HCT116 (cell line): ENCODE results near the gene IAH1. TPM values are rescaled to one million over a fixed set of nuclear protein-coding genes. Genes with fewer than 3 reads are reported as not detected.

ENCODE experiments used
- ATAC-seq: fragments of 200-7000 bp; cut with Tn5 transposase; 2 replicates; pipeline ENCODE4 v1.9.1; 2020; ENCODE audit warnings: mild to moderate bottlenecking, moderate library complexity
- BruUV-seq: library from RNA; stranded (reverse); fragments of 400-500 nt; replicated peaks from 2 replicates; lab custom pipeline; 2021; lab: Mats Ljungman, UMichigan
- CTCF ChIA-PET: fragments of 300-600 bp; sonication (Branson Sonifier 250); formaldehyde crosslinking; loops from one replicate; lab custom pipeline; 2021; ENCODE audit warnings: antibody characterized with exemption; lab: Charles Lee
- POLR2A ChIA-PET: fragments of 300-600, 350-600 bp; sonication (Branson Sonifier 250); formaldehyde crosslinking; loops from one replicate; lab custom pipeline; 2021; ENCODE audit warnings: antibody characterized with exemption; lab: Charles Lee
- RAD21 ChIA-PET, 2 experiments: fragments of 300-600 bp; sonication (Branson Sonifier 250); formaldehyde crosslinking; loops; one replicate each; lab custom pipeline; 2023; ENCODE audit warnings: low total read pairs in 2 of 2; ENCODE audit not compliant: uncharacterized antibody in 2 of 2, unreplicated experiment in 2 of 2, low non-redundant PET in 1 of 2; lab: Charles Lee
- DNase-seq: peaks from one replicate; pipeline ENCODE4 v3.0.0-alpha.2; 2010; ENCODE audit warnings: low read depth, low spot score
- H2AFZ ChIP-seq: fragments of 200-600 bp; shearing (Covaris generic), sonication (generic); 2 replicates; pipeline ENCODE4 v1.6.1; 2017; ENCODE audit warnings: low read depth, mixed run types, mixed read lengths, antibody characterized with exemption, low read length; ENCODE audit not compliant: poor library complexity, severe bottlenecking
- H3K27ac ChIP-seq: 2 replicates; pipeline ENCODE4 v1.5.1; 2012; ENCODE audit warnings: low read depth, low read length
- H3K27me3 ChIP-seq: fragments of 200-600 bp; sonication (generic); 2 replicates; pipeline ENCODE4 v1.6.1; 2016; ENCODE audit warnings: mixed run types, low read length, mixed read lengths; ENCODE audit not compliant: insufficient read depth
- H3K36me3 ChIP-seq, 2 experiments: fragments of 200-500 bp in 1 of 2; fragments of 200-600 bp in 1 of 2; sonication (Bioruptor generic) in 1 of 2; sonication (generic) in 1 of 2; 2 replicates each; pipeline versions ENCODE4 v1.5.1 to v1.6.1; 2014 to 2016; ENCODE audit warnings: low read length in 2 of 2, inconsistent platforms in 1 of 2, mixed read lengths in 1 of 2, mixed run types in 1 of 2; ENCODE audit not compliant: insufficient read depth in 2 of 2, control insufficient read depth in 1 of 2
- H3K4me1 ChIP-seq, 2 experiments: fragments of 200-600 bp in 1 of 2; sonication (generic) in 1 of 2; 2 replicates each; pipeline versions ENCODE4 v1.5.1 to v1.6.1; 2012 to 2017; ENCODE audit warnings: low read length in 2 of 2, inconsistent platforms in 1 of 2, mild to moderate bottlenecking in 1 of 2, mixed read lengths in 1 of 2, mixed run types in 1 of 2, moderate library complexity in 1 of 2; ENCODE audit not compliant: insufficient read depth in 2 of 2, control insufficient read depth in 1 of 2
- H3K4me2 ChIP-seq: fragments of 200-600 bp; sonication (generic); 2 replicates; pipeline ENCODE4 v1.6.1; 2017; ENCODE audit warnings: mixed run types, low read length, mixed read lengths
- H3K4me3 ChIP-seq, 2 experiments: fragments of 200-600 bp in 1 of 2; sonication (generic) in 1 of 2; replicated peaks in 1 of 2; 2 replicates each; pipeline ENCODE4 v1.5.1; 2011 to 2016; ENCODE audit warnings: low read length in 2 of 2, control low read depth in 1 of 2, low read depth in 1 of 2, mild to moderate bottlenecking in 1 of 2, mixed read lengths in 1 of 2, mixed run types in 1 of 2
- H3K79me2 ChIP-seq: fragments of 200-600 bp; sonication (generic); 2 replicates; pipeline ENCODE4 v1.6.1; 2017; ENCODE audit warnings: mild to moderate bottlenecking, mixed run types, low read length, moderate library complexity, mixed read lengths; ENCODE audit not compliant: insufficient read depth
- H3K9ac ChIP-seq: fragments of 200-600 bp; sonication (generic); 2 replicates; pipeline ENCODE4 v1.6.1; 2016; ENCODE audit warnings: low read length, mixed read lengths
- H3K9me2 ChIP-seq: fragments of 200-600 bp; sonication (generic), shearing (Covaris generic); 2 replicates; pipeline ENCODE4 v1.6.1; 2017; ENCODE audit warnings: mixed run types, mild to moderate bottlenecking, moderate library complexity; ENCODE audit not compliant: insufficient read depth
- H3K9me3 ChIP-seq, 2 experiments: fragments of 200-500 bp in 1 of 2; fragments of 200-600 bp in 1 of 2; sonication (Bioruptor generic) in 1 of 2; sonication (generic) in 1 of 2; 2 replicates each; pipeline ENCODE4 v1.6.1; 2014 to 2017; ENCODE audit warnings: low read length in 2 of 2, mixed read lengths in 2 of 2, inconsistent platforms in 1 of 2, low read depth in 1 of 2, mild to moderate bottlenecking in 1 of 2, mixed run types in 1 of 2, moderate library complexity in 1 of 2; ENCODE audit not compliant: control insufficient read depth in 1 of 2, insufficient read depth in 1 of 2
- H4K20me1 ChIP-seq: fragments of 200-600 bp; sonication (generic), shearing (Covaris generic); 2 replicates; pipeline ENCODE4 v1.6.1; 2017; ENCODE audit warnings: mixed run types, mild to moderate bottlenecking, moderate library complexity; ENCODE audit not compliant: insufficient read depth
- ATF3 ChIP-seq: IDR thresholded peaks from 2 replicates; pipeline ENCODE4 v1.6.1; 2012
- CEBPB ChIP-seq: IDR thresholded peaks from 2 replicates; pipeline ENCODE4 v1.6.1; 2012; ENCODE audit warnings: low read depth
- CTCF ChIP-seq, 3 experiments: fragments of 200-600 bp in 1 of 3; sonication (generic) in 1 of 3; IDR thresholded peaks in 2 of 3; conservative IDR thresholded peaks in 1 of 3; 2 replicates each; pipeline ENCODE4 v1.5.1; 2012 to 2017; ENCODE audit warnings: low read depth in 2 of 3, low read length in 2 of 3, antibody characterized with exemption in 1 of 3, borderline replicate concordance in 1 of 3, control low read depth in 1 of 3, mild to moderate bottlenecking in 1 of 3, mixed read lengths in 1 of 3, mixed run types in 1 of 3, moderate library complexity in 1 of 3; ENCODE audit not compliant: insufficient read depth in 1 of 3
- ELF1 ChIP-seq: IDR thresholded peaks from 2 replicates; pipeline ENCODE4 v1.6.1; 2012; ENCODE audit warnings: low read depth, borderline replicate concordance
- EZH2 ChIP-seq: fragments of 200-600 bp; sonication (generic); IDR thresholded peaks from 2 replicates; pipeline ENCODE4 v1.6.1; 2017; ENCODE audit warnings: antibody characterized with exemption, mixed run types
- EZH2phosphoT487 ChIP-seq: fragments of 200-600 bp; IDR thresholded peaks from 2 replicates; pipeline ENCODE4 v1.6.1; 2018; ENCODE audit warnings: antibody characterized with exemption, borderline replicate concordance
- JUND ChIP-seq: IDR thresholded peaks from 2 replicates; pipeline ENCODE4 v1.6.1; 2012
- MAX ChIP-seq: IDR thresholded peaks from 2 replicates; pipeline ENCODE4 v1.6.1; 2012
- POLR2A ChIP-seq: IDR thresholded peaks from 2 replicates; pipeline ENCODE4 v1.7.0; 2011; ENCODE audit warnings: borderline replicate concordance; ENCODE audit not compliant: insufficient read depth, insufficient read length; ENCODE audit errors: extremely low read depth
- POLR2AphosphoS5 ChIP-seq: IDR thresholded peaks from 2 replicates; pipeline ENCODE4 v1.6.1; 2011; ENCODE audit warnings: mild to moderate bottlenecking, low read depth, low read length, moderate library complexity
- RAD21 ChIP-seq: IDR thresholded peaks from 2 replicates; pipeline ENCODE4 v1.6.1; 2012; ENCODE audit warnings: low read depth, mild to moderate bottlenecking
- REST ChIP-seq: IDR thresholded peaks from 2 replicates; pipeline ENCODE4 v1.6.1; 2012; ENCODE audit warnings: low read depth
- SIN3A ChIP-seq: IDR thresholded peaks from 2 replicates; pipeline ENCODE4 v1.6.1; 2012; ENCODE audit warnings: low read depth
- SP1 ChIP-seq: IDR thresholded peaks from 2 replicates; pipeline ENCODE4 v1.6.1; 2012; ENCODE audit warnings: low read depth
- SRF ChIP-seq: IDR thresholded peaks from 2 replicates; pipeline ENCODE4 v1.6.1; 2012; ENCODE audit warnings: low read depth
- TCF7L2 ChIP-seq: IDR thresholded peaks from 2 replicates; pipeline ENCODE4 v1.7.0; 2011; ENCODE audit warnings: borderline replicate concordance, inconsistent platforms; ENCODE audit not compliant: insufficient read depth, insufficient read length; ENCODE audit errors: extremely low read depth
- YY1 ChIP-seq: IDR thresholded peaks from 2 replicates; pipeline ENCODE4 v1.6.1; 2011; ENCODE audit warnings: low read length, low read depth, moderate library complexity, mild to moderate bottlenecking; ENCODE audit not compliant: insufficient replicate concordance; ENCODE audit errors: extremely low read depth
- ZNF274 ChIP-seq: fragments of 200-500 bp; sonication (Bioruptor generic); IDR thresholded peaks from 2 replicates; pipeline ENCODE4 v1.6.1; 2014; ENCODE audit warnings: mild to moderate bottlenecking, low read depth, low read length, inconsistent platforms
- intact Hi-C: fragments of 100-400 bp; cut with micrococcal nuclease; formaldehyde crosslinking; loops from 2 replicates; pipeline ENCODE4 v1.10.0; 2022
- total RNA-seq: library from RNA; stranded (reverse); gene quantifications from one replicate; pipeline ENCODE4 v1.2.1, GENCODE V29; 2021; ENCODE audit not compliant: unreplicated experiment

The IAH1 gene
- total RNA-seq, 1 experiment from 2014 or later: 35.1 TPM

GRCh38 chr2:9483107-9483506, 8.8 kb downstream of the IAH1 start:
- Histone ChIP-seq H3K9ac (no peak overlapping the region), H3K4me2 (no peak overlapping the region), H3K27ac (no peak overlapping the region), H3K79me2 (no peaks in the 10 kb centered on the region), H2AFZ (no peak overlapping the region), H3K36me3 (peaks cover 27 to 49% of the 10 kb centered on the region in 2 experiments), H3K4me1 (no peaks in the 10 kb centered on the region)
- POLR2A ChIA-PET: interaction anchor here (1.0 kb wide), 1 partner anchor 8 kb away, joined by 4 read pairs; no protein-coding TSS in a partner anchor
- no peak for ATAC-seq
- BruUV-seq: no TSS peak
- TF ChIP-seq CTCF (IDR thresholded peaks at IDR 0.05 in 2 of 3, conservative IDR thresholded peaks at IDR 0.05 in 1 of 3; ENCODE audit: borderline replicate concordance in 1 of 3, insufficient read depth in 1 of 3, low read depth in 2 of 3, low read length in 2 of 3) (no peak), YY1 (no peak), ATF3 (no peak), ELF1 (no peak), RAD21 (no peak), SIN3A (no peak), JUND (no peak), POLR2A (no peak), CEBPB (no peak), SP1 (no peak), REST (no peak), MAX (no peak), POLR2AphosphoS5 (no peak; the same call in 1 of the 2 replicates), ZNF274 (no peak), SRF (no peak), EZH2 (no peak), EZH2phosphoT487 (no peak), TCF7L2 (no peak)
- TF ChIP-seq, all 23 proteins: peak for 0
- no peaks in the 10 kb centered on the region for H3K9me2 ChIP-seq
- no peak overlapping the region for H3K4me3 ChIP-seq
- H3K9me3 ChIP-seq: no peaks in the 10 kb centered on the region
- ChIA-PET CTCF (no interaction called here), RAD21 (no interaction called here)
- no peaks in the 10 kb centered on the region for H3K27me3 ChIP-seq
- H4K20me1 ChIP-seq: no peaks in the 10 kb centered on the region
- intact Hi-C loops: no loop called here
- DNase-seq: no peak
